ENCODE results near the gene ZNF423.
"Not testable (repeated sequence)": the region's sequence is repeated elsewhere in the genome, so short reads cannot be mapped to it uniquely, and the experiment has no call there.

The ZNF423 gene

GRCh38 chr16:49855822-49856671 is at the start of gene ZNF423:
Gene ZNF423 (minus strand): TSS chr16:49856112. CDS start chr16:49855774, 338 bp downstream.
- no peak for DNase-seq

DNA sequence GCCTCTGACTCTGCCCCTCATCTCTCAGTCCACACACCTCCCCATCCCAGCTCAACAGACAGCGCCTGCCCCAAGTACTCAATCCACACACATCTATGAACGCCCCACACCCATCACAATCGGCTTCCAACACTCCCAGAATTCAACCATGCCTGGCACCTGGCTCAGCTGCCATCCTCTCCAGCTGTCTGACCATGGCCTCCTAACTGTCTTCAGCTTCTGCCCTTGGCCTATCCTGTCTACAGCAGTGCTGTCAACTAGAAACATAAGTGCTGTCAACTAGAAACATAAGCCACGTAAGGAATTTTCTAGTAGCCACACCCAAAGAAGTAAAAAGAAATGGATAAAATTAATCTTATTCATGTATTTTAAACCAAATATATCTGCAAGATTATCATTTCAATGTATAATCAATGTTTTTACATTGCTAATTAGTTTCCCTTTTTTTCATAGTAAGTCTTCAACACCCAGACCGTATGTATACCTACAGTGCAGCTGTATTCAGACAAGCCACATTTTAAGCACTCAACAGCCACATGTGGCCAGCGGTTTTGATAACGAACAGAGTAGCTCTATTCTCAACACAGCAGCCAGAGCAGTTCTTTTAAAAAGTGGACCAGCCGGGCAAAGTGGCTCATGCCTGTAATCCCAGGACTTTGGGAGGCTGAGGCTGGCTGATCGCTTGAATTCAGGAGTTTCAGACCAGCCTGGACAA is 48.6 kb upstream of the ZNF423 start:
- no peak for DNase-seq

- DNase-seq, result no peak
Measured at GRCh38 chr16:49902908-49903307, 47.0 kb upstream of the ZNF423 start.

DNA sequence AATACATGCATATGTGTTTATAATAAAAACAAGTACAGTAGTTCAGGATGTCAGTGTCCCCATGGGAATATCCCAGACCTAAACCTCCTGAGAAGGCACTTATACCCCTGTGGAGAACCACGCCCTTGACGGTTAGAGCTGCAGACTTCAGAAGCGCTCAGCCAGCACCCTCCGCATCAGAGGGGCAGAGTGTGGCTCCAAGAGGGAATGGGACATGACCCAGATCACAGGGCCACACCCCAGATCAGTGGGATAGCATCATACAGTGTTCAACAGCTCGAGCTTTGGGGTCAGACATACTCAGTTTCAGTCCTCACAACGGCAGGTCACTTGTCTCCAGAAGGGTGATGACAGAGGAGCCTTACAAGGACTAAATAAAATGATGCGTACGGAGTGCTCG is 45.8 kb upstream of the ZNF423 start:
- no peak for DNase-seq

DNA sequence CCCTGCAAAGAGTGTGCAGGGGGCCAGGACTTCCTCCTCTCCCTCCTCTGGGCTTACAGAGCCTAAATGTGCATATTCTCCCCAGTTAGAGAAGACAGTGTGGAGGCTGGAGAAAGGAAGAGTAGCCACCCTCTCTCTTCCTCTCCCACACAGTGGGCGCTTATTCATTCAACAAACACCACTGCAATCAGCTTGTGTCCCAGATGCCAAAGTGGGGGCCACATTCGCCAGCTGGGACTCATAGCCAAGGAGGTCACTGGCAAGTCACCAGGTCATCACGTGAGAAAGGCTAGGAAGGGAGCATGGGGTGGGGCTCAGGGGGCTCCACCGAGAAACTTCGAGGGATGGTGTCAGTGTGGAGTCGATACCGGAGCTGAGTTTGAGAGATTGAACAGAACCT is 45.0 kb upstream of the ZNF423 start:
- DNase-seq, result no peak

- no peak for DNase-seq
Measured at GRCh38 chr16:49899991-49900695, 44.2 kb upstream of the ZNF423 start.

GRCh38 chr16:49896447-49896964 is 40.6 kb upstream of the ZNF423 start:
- no peak for DNase-seq

DNA sequence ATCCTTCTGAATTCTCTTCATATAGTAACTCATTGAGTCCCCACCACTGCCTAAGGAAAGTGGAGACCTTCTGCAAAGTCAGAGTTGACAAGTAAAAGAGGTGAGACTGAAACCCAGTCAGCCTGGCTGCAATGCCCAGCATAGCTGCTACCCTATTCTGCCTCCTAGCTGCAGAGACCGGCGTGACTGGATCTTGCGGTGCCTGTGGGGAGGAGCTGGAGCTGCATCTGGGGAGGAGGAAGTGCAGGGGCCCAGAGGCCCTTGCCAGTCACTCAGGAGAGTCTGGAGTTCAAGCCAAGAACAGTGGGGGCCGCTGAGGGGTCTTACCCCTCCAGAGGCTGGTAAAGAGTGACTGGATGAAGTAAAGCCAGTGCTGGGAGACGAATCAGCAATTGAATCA is 35.0 kb upstream of the ZNF423 start:
- peak; percentile 6 to 21 for DNase-seq

- no peak for DNase-seq
Measured at GRCh38 chr16:49889725-49890397, 33.9 kb upstream of the ZNF423 start.

DNA sequence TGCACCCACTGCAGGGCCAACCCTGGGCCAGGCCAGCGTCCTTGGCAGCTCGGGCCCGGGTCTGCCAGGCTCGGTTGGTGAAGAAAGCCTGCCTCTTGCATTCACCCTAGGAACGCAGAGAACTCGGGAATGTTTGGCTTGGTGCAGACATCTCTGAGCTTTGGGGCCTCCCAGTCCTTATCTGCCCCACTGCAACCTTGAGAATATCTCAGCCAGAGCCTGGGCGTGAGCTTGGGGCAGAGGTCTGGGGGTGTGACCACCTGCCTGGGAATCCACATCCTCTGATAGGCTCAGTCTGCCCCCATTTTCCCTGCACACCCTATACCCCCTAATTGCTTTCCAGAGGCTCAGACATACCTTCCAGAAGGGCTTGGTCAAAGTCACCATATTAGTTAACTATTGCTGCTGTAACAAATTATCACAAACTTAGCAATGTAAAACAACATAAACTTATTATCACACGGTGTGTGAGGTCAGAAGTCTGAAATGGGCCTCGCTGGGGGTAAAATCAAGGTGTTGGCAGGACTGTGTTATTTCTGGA is 30.7 kb upstream of the ZNF423 start:
- DNase-seq, result no peak

- no peak for DNase-seq
Measured at GRCh38 chr16:49884033-49885015, 28.4 kb upstream of the ZNF423 start.

DNA sequence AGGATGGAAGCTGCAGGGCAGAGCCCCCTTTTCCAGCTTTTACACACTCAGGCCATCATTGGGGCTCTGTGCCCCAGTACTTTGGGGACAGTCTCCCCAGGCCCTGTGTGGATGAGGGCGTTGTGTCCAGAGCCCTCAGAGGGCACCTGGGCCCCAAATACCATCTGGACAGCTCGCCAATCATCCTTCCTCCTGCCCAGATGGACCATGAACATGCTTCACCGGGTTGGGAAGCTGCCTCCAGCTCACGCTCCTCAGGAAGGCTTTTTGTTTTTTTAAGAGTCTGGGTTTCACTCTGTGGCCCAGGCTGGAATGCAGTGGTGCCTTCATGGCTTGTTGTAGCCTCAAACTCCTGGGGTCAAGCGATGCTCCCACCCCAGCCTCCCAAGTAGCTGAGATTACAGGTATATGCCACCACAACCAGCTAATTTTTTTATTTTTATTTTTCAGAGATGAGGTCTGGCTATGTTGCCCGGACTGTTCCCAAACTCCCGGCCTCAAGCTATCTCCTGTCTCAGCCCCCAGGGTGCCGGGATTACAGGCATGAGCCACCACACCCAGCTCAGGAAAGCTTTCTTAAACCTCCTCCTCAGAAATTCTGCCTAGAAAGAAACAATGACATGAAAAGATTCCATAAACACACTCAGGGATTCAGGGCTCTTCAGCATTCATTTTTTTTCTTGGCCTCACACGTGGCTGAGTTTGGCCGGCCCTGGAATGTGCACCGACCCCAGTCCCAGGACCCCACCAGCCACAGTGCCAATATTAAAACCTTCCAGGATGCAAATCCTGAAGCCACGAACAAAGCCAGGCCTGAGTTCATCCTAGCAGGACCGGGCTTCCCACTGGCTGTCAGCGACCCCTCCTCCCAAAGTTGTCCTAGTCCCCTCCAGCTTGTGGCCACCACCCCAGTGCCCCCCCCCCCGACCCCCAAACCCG is 27.4 kb upstream of the ZNF423 start:
- no peak for DNase-seq

GRCh38 chr16:49881890-49882289 is 26.0 kb upstream of the ZNF423 start:
- DNase-seq, result no peak

- DNase-seq, result not testable (repeated sequence)
Measured at GRCh38 chr16:49878540-49878939, 22.6 kb upstream of the ZNF423 start.

DNA sequence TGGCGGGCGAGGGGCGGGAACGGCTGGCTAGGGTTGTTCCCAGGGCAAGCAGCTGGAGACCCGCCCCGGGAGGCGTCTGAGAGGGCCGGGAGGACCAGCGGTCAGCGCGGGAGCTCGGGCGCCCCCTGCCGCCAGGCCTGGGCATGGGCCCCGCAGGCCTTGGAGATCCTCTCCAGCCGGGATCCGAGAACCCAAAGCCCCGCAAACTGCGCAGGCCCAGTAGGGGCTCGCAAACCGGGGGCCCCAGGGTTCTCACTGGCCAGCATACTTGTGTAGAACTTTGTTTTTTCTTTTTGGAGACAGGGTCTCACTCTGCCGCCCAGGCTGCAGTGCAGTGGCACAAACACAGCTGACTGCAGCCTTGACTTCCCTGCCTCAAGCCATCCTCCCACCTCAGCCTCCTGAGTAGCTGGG is 20.8 kb upstream of the ZNF423 start:
- DNase-seq, result peak; percentile 53 to 62

DNA sequence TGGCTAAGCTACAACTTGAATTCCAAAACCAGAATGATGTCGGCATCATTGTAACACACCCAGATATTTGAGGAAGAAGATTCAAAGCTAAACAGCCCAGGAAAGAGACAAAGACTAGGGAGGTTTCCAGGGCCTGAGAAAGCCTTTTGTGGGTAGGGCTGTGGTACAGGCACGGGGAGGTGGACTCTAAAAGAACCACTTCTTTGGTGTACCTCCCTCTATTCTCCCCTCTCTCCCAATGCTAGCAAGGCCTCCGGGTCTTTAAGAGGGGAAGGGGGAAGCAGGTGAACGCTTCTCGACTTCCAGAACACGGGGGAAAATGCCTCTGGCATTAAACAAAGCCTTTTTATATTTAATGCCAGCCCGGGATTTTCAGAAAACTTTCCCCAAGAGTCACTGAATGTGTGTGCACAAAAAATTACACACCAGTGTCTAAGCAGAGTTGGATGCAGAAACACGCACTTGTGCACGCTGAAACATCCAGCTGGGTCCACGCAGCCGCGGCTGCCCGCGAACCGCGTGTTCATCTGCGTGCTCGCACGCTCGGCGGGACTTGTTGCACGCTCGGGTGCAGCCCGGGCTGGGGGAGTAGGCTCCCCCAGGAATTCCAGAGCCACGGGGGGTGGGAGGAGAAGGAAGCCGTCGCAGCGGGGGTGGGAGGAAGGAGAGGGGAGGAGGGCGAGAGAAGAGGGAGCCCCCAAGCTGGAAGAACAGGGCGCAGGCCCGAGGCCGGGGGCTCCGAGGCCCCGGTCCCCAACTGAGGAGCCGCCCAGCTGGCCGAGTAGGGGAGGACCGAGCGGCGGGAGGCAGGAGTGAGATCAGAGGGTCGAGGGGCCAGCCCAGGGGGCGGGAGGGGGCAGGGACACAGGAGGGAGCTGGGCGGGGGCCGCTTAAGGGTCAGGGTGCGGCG is 20.1 kb upstream of the ZNF423 start:
- no peak for DNase-seq

- DNase-seq, result no peak
Measured at GRCh38 chr16:49874613-49875237, 18.8 kb upstream of the ZNF423 start.

DNA sequence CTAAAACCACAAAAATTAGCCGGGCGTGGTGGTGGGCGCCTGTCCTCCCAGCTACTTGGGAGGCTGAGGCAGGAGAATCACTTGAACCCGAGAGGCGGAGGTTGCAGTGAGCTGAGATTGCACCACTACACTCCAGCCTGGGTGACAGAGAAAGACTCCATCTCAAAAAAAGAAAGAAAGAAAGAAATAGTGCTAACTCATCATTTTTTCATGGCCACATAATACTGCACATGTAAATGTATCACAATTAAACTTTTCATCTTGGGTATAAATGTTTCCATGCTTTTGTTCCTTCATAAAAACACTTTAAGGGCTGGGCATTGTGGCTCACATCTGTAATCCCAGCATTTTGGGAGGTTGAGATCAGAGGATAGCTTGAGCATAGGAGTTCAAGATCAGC is 15.9 kb upstream of the ZNF423 start:
- not testable (repeated sequence) for DNase-seq

Measured in activated CD4-positive, alpha-beta T cell treated with anti-CD3 and anti-CD28 coated beads, Interleukin-2, amount 50 U/mL, for 48 hours (primary cell).